ENCODE data around the gene LYRM2. TPM values are rescaled to one million over a fixed set of nuclear protein-coding genes. Genes with fewer than 3 reads are reported as not detected.

LYRM2 gene
- total and polyA plus RNA-seq, 2 experiments from 2014 or later = 38.5 to 66.3 TPM

- Histone ChIP-seq H3K4me2 (no peak overlapping the region), H3K4me3 (no peak overlapping the region), H2AFZ (no peak overlapping the region), H3K27ac (no peak overlapping the region), H3K9me3 (ENCODE audit: low read depth) (no peaks in the 10 kb centered on the region), H4K20me1 (ENCODE audit: insufficient read depth, poor library complexity, severe bottlenecking) (no peaks in the 10 kb centered on the region), H3K27me3 (no peaks in the 10 kb centered on the region), H3K4me1 (ENCODE audit: insufficient read depth) (peaks cover 3% of the 10 kb centered on the region), H3K36me3 (replicated peaks; ENCODE audit: insufficient read depth, low read depth) (no peaks in the 10 kb centered on the region), H3K9me2 (replicated peaks; ENCODE audit: insufficient read depth) (no peaks in the 10 kb centered on the region), H3K79me2 (no peaks in the 10 kb centered on the region)
- TF ChIP-seq EZH2phosphoT487 (IDR thresholded peaks at IDR 0.05; ENCODE audit: low read depth, severe bottlenecking, unreplicated experiment) (no peak), EZH2 (IDR thresholded peaks at IDR 0.05; ENCODE audit: borderline replicate concordance) (no peak), CTCF (IDR thresholded peaks at IDR 0.05; ENCODE audit: poor library complexity) (no peak)
- DNase-seq (ENCODE audit: low spot score) = no peak
- WGBS (ENCODE audit: low lambda C conversion rate, missing lambda C conversion rate) = 40% methylated on average over 3 of the region's 3 CpGs
These were observed 82.7 kb downstream of the LYRM2 start for GRCh38 chr6:89555806-89556205.

DNA sequence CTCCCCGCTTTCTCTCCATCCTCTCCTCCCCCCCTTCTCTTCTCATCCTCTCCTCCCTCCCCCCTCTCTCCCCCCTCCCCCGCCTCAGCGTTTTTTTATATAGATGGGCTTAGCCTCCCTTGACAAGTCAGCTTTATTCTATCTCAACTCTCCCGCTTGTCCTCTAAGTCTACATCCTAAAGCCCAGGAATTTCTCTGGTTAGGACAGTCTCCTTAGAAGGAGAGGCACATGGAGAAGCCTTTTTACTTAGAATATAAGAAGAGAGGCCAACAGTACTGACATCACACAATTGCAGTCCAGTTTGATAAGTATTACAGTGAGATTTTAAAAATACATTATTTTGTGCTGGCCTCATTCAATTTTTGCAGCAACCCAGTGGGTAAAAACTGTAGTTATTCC is 83.5 kb downstream of the LYRM2 start:
- no peak for DNase-seq (ENCODE audit: low spot score)
- H4K20me1 ChIP-seq (ENCODE audit: insufficient read depth, poor library complexity, severe bottlenecking) = no peaks in the 10 kb centered on the region
- H3K4me1 ChIP-seq (ENCODE audit: insufficient read depth) = no peaks in the 10 kb centered on the region
- no peaks in the 10 kb centered on the region for H3K79me2 ChIP-seq
- TF ChIP-seq EZH2 (IDR thresholded peaks at IDR 0.05; ENCODE audit: borderline replicate concordance) = no peak
- no peak for TF ChIP-seq CTCF (IDR thresholded peaks at IDR 0.05; ENCODE audit: poor library complexity)
- no peak for TF ChIP-seq EZH2phosphoT487 (IDR thresholded peaks at IDR 0.05; ENCODE audit: low read depth, severe bottlenecking, unreplicated experiment)
- H3K27me3 ChIP-seq = no peaks in the 10 kb centered on the region
- no peaks in the 10 kb centered on the region for H3K36me3 ChIP-seq (replicated peaks; ENCODE audit: insufficient read depth, low read depth)
- 33% methylated on average over 2 of the region's 4 CpGs for WGBS (ENCODE audit: low lambda C conversion rate, missing lambda C conversion rate)
- no peak overlapping the region for H3K4me3 ChIP-seq
- H2AFZ ChIP-seq = no peak overlapping the region
- H3K27ac ChIP-seq = no peak overlapping the region
- H3K9me2 ChIP-seq (replicated peaks; ENCODE audit: insufficient read depth) = no peaks in the 10 kb centered on the region
- no peak overlapping the region for H3K4me2 ChIP-seq
- no peaks in the 10 kb centered on the region for H3K9me3 ChIP-seq (ENCODE audit: low read depth)

DNA sequence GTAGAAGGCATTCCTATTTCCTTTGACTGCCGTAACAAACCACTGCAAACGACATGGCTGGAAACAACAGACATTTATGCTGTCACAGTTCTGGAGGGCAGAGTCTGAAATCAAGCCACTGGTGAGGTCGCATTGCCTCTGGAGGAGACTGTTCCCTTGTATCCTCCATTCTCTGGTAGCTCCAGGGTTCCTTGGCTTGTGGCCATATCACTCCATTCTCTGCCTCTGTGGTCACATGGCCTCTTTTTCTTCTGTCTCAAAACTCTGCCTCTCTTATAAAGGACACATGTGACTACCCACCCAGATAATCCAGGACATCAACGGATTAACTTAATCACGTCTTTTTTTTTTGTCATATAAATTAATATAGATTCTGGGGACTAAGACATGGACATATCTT is 84.4 kb downstream of the LYRM2 start:
- H3K4me3 ChIP-seq = no peak overlapping the region
- no peaks in the 10 kb centered on the region for H3K36me3 ChIP-seq (replicated peaks; ENCODE audit: insufficient read depth, low read depth)
- H3K79me2 ChIP-seq = no peaks in the 10 kb centered on the region
- TF ChIP-seq EZH2phosphoT487 (IDR thresholded peaks at IDR 0.05; ENCODE audit: low read depth, severe bottlenecking, unreplicated experiment) (no peak), EZH2 (IDR thresholded peaks at IDR 0.05; ENCODE audit: borderline replicate concordance) (no peak), CTCF (IDR thresholded peaks at IDR 0.05; ENCODE audit: poor library complexity) (no peak)
- H3K4me2 ChIP-seq = no peak overlapping the region
- no peaks in the 10 kb centered on the region for H4K20me1 ChIP-seq (ENCODE audit: insufficient read depth, poor library complexity, severe bottlenecking)
- H3K27ac ChIP-seq = no peak overlapping the region
- no peaks in the 10 kb centered on the region for H3K27me3 ChIP-seq
- WGBS (ENCODE audit: low lambda C conversion rate, missing lambda C conversion rate) = 94% methylated on average over 5 of the region's 5 CpGs
- H2AFZ ChIP-seq = no peak overlapping the region
- no peaks in the 10 kb centered on the region for H3K4me1 ChIP-seq (ENCODE audit: insufficient read depth)
- no peaks in the 10 kb centered on the region for H3K9me3 ChIP-seq (ENCODE audit: low read depth)
- DNase-seq (ENCODE audit: low spot score) = no peak
- H3K9me2 ChIP-seq (replicated peaks; ENCODE audit: insufficient read depth) = no peaks in the 10 kb centered on the region

GRCh38 chr6:89553431-89553830 is 85.1 kb downstream of the LYRM2 start:
- 87% methylated on average over 5 of the region's 5 CpGs for WGBS (ENCODE audit: low lambda C conversion rate, missing lambda C conversion rate)
- Histone ChIP-seq H3K27ac (no peak overlapping the region), H3K9me3 (ENCODE audit: low read depth) (no peaks in the 10 kb centered on the region), H3K27me3 (no peaks in the 10 kb centered on the region), H3K4me1 (ENCODE audit: insufficient read depth) (no peaks in the 10 kb centered on the region), H3K9me2 (replicated peaks; ENCODE audit: insufficient read depth) (no peaks in the 10 kb centered on the region), H3K4me2 (no peak overlapping the region), H2AFZ (no peak overlapping the region), H3K36me3 (replicated peaks; ENCODE audit: insufficient read depth, low read depth) (no peaks in the 10 kb centered on the region), H4K20me1 (ENCODE audit: insufficient read depth, poor library complexity, severe bottlenecking) (no peaks in the 10 kb centered on the region), H3K79me2 (no peaks in the 10 kb centered on the region), H3K4me3 (no peak overlapping the region)
- TF ChIP-seq CTCF (IDR thresholded peaks at IDR 0.05; ENCODE audit: poor library complexity) (no peak), EZH2 (IDR thresholded peaks at IDR 0.05; ENCODE audit: borderline replicate concordance) (no peak), EZH2phosphoT487 (IDR thresholded peaks at IDR 0.05; ENCODE audit: low read depth, severe bottlenecking, unreplicated experiment) (no peak)
- no peak for DNase-seq (ENCODE audit: low spot score)

All from hepatocyte (in vitro differentiated cells).